ENCODE results near the gene CDH22. TPM values are rescaled to one million over a fixed set of nuclear protein-coding genes. Genes with fewer than 3 reads are reported as not detected.
A peak's percentile ranks its signal among the peaks of the same experiment; 100 is the strongest.

CDH22 gene
- total RNA-seq, 6 experiments from 2014 or later: not detected

- peaks cover 0 to 8% of the 10 kb centered on the region in 2 donors for H3K27me3 ChIP-seq
- 30% methylated on average over 6 of the region's 11 CpGs for WGBS (ENCODE audit: insufficient coverage, low coverage, low lambda C conversion rate, missing lambda C conversion rate)
- TF ChIP-seq POLR2A (IDR thresholded peaks at IDR 0.05) (no peak), CTCF (IDR thresholded peaks at IDR 0.05) (no peak)
- no peaks in the 10 kb centered on the region for H3K9me3 ChIP-seq
- no peaks in the 10 kb centered on the region for H3K36me3 ChIP-seq
- DNase-seq: no peak
- no peak overlapping the region for H3K27ac ChIP-seq
- no peaks in the 10 kb centered on the region for H3K4me1 ChIP-seq
- intact Hi-C loops (cut with DNase I): no loop called here
- no peak for ATAC-seq
- H3K4me3 ChIP-seq: no peak overlapping the region
Measured at GRCh38 chr20:46202766-46203509, 105.4 kb downstream of the CDH22 start.

- Histone ChIP-seq H3K27me3 (peaks cover 0 to 8% of the 10 kb centered on the region in 2 donors), H3K36me3 (no peaks in the 10 kb centered on the region), H3K27ac (no peak overlapping the region), H3K4me3 (no peak overlapping the region), H3K9me3 (no peaks in the 10 kb centered on the region), H3K4me1 (no peaks in the 10 kb centered on the region)
- TF ChIP-seq CTCF (IDR thresholded peaks at IDR 0.05): no peak
- no peak for TF ChIP-seq POLR2A (IDR thresholded peaks at IDR 0.05)
- intact Hi-C loops (cut with DNase I): no loop called here
- ATAC-seq (no peak), DNase-seq (no peak)
- 78% methylated on average over 9 of the region's 55 CpGs for WGBS (ENCODE audit: insufficient coverage, low coverage, low lambda C conversion rate, missing lambda C conversion rate)
Measured at GRCh38 chr20:46200582-46201570, 107.4 kb downstream of the CDH22 start.

GRCh38 chr20:46199198-46199597 is 109.1 kb downstream of the CDH22 start:
- WGBS (ENCODE audit: insufficient coverage, low coverage, low lambda C conversion rate, missing lambda C conversion rate): 11% methylated on average over 14 of the region's 21 CpGs
- ATAC-seq: peak in 1 of 4 donors; percentile 22
- intact Hi-C loops (cut with DNase I): no loop called here

GRCh38 chr20:46196990-46197389 is 111.3 kb downstream of the CDH22 start:
- DNase-seq (no peak), ATAC-seq (no peak)
- Histone ChIP-seq H3K9me3 (no peaks in the 10 kb centered on the region), H3K36me3 (no peaks in the 10 kb centered on the region), H3K4me3 (no peak overlapping the region), H3K27ac (no peak overlapping the region), H3K27me3 (peaks cover 0 to 8% of the 10 kb centered on the region in 2 donors), H3K4me1 (no peaks in the 10 kb centered on the region)
- WGBS (ENCODE audit: insufficient coverage, low coverage, low lambda C conversion rate, missing lambda C conversion rate): 27% methylated on average over 3 of the region's 3 CpGs
- no peak for TF ChIP-seq POLR2A (IDR thresholded peaks at IDR 0.05)
- TF ChIP-seq CTCF (IDR thresholded peaks at IDR 0.05): no peak
- intact Hi-C loops (cut with DNase I): no loop called here

More at GRCh38 chr20:46199198-46199597, 109.1 kb downstream of the CDH22 start:
- Histone ChIP-seq H3K27me3 (peaks cover 0 to 8% of the 10 kb centered on the region in 2 donors), H3K36me3 (no peaks in the 10 kb centered on the region), H3K9me3 (no peaks in the 10 kb centered on the region), H3K4me3 (no peak overlapping the region), H3K4me1 (no peaks in the 10 kb centered on the region), H3K27ac (no peak overlapping the region)
- DNase-seq: no peak
- TF ChIP-seq CTCF (IDR thresholded peaks at IDR 0.05) (no peak), POLR2A (IDR thresholded peaks at IDR 0.05) (no peak)

Data from right lobe of liver (tissue), 6 donors.